HEK293 (cell line): ENCODE results near the gene PNPLA6.

Experiments used
- ATF2 ChIP-seq: fragments of 450-650 bp; formaldehyde crosslinking; IDR thresholded peaks from 2 replicates; pipeline ENCODE4 v1.5.1; 2016; ENCODE audit warnings: missing biosample characterization, missing genetic modification characterization, low read depth
- BCL11B ChIP-seq: fragments of 450-650 bp; formaldehyde crosslinking; IDR thresholded peaks from 2 replicates; pipeline ENCODE4 v1.5.1; 2016; ENCODE audit warnings: low read depth, missing biosample characterization, missing genetic modification characterization
- CTCF ChIP-seq: fragments of 450-650 bp; formaldehyde crosslinking; IDR thresholded peaks from 2 replicates; pipeline ENCODE4 v1.5.1; 2016; ENCODE audit warnings: missing biosample characterization, missing genetic modification characterization
- GLI4 ChIP-seq: fragments of 450-650 bp; formaldehyde crosslinking; IDR thresholded peaks from 2 replicates; pipeline ENCODE4 v1.5.1; 2016; ENCODE audit warnings: missing biosample characterization, missing genetic modification characterization
- GLIS2 ChIP-seq: fragments of 450-650 bp; formaldehyde crosslinking; IDR thresholded peaks from 2 replicates; pipeline ENCODE4 v1.5.1; 2016; ENCODE audit warnings: missing biosample characterization, missing genetic modification characterization
- KLF8 ChIP-seq: fragments of 450-650 bp; formaldehyde crosslinking; IDR thresholded peaks from 2 replicates; pipeline ENCODE4 v1.5.1; 2016; ENCODE audit warnings: missing biosample characterization, missing genetic modification characterization
- SP2 ChIP-seq: fragments of 450-650 bp; formaldehyde crosslinking; IDR thresholded peaks from 2 replicates; pipeline ENCODE4 v1.5.1; 2016; ENCODE audit warnings: missing biosample characterization, missing genetic modification characterization
- SP7 ChIP-seq: fragments of 450-650 bp; formaldehyde crosslinking; IDR thresholded peaks from 2 replicates; pipeline ENCODE4 v1.5.1; 2016; ENCODE audit warnings: missing biosample characterization, missing genetic modification characterization
- WT1 ChIP-seq: fragments of 450-650 bp; formaldehyde crosslinking; IDR thresholded peaks from 2 replicates; pipeline ENCODE4 v1.5.1; 2016; ENCODE audit warnings: missing biosample characterization, missing genetic modification characterization
- ZBTB26 ChIP-seq: fragments of 450-650 bp; formaldehyde crosslinking; optimal IDR thresholded peaks from 2 replicates; pipeline ENCODE3; 2016; ENCODE audit warnings: missing biosample characterization, mild to moderate bottlenecking, missing genetic modification characterization
- ZBTB49 ChIP-seq: fragments of 450-650 bp; formaldehyde crosslinking; IDR thresholded peaks from 2 replicates; pipeline ENCODE4 v1.5.1; 2016; ENCODE audit warnings: missing biosample characterization, missing genetic modification characterization, low read depth
- ZEB2 ChIP-seq: fragments of 450-650 bp; formaldehyde crosslinking; IDR thresholded peaks from 2 replicates; pipeline ENCODE4 v1.5.1; 2016; ENCODE audit warnings: missing biosample characterization, missing genetic modification characterization
- ZFP69B ChIP-seq: fragments of 450-650 bp; formaldehyde crosslinking; IDR thresholded peaks from 2 replicates; pipeline ENCODE4 v1.5.1; 2016; ENCODE audit warnings: missing biosample characterization, missing genetic modification characterization
- ZNF132 ChIP-seq: fragments of 450-650 bp; formaldehyde crosslinking; IDR thresholded peaks from 2 replicates; pipeline ENCODE4 v1.5.1; 2017; ENCODE audit warnings: missing biosample characterization, missing genetic modification characterization, borderline replicate concordance
- ZNF148 ChIP-seq: fragments of 450-650 bp; formaldehyde crosslinking; IDR thresholded peaks from 2 replicates; pipeline ENCODE4 v1.5.0; 2017; ENCODE audit warnings: missing biosample characterization, missing genetic modification characterization, borderline replicate concordance
- ZNF155 ChIP-seq: fragments of 450-650 bp; formaldehyde crosslinking; IDR thresholded peaks from 2 replicates; pipeline ENCODE4 v1.5.1; 2016; ENCODE audit warnings: missing biosample characterization, missing genetic modification characterization
- ZNF16 ChIP-seq: fragments of 450-650 bp; formaldehyde crosslinking; IDR thresholded peaks from 2 replicates; pipeline ENCODE4 v1.5.1; 2016; ENCODE audit warnings: low read depth, missing biosample characterization, missing genetic modification characterization
- ZNF223 ChIP-seq: fragments of 450-650 bp; formaldehyde crosslinking; IDR thresholded peaks from 2 replicates; pipeline ENCODE4 v1.5.1; 2016; ENCODE audit warnings: missing biosample characterization, missing genetic modification characterization
- ZNF518A ChIP-seq: fragments of 450-650 bp; formaldehyde crosslinking; conservative IDR thresholded peaks from 2 replicates; pipeline ENCODE4 v1.5.1; 2016; ENCODE audit warnings: low read depth, missing biosample characterization, missing genetic modification characterization
- ZNF629 ChIP-seq: fragments of 450-650 bp; formaldehyde crosslinking; IDR thresholded peaks from 2 replicates; pipeline ENCODE4 v1.5.1; 2017; ENCODE audit warnings: missing biosample characterization, missing genetic modification characterization
- ZNF670 ChIP-seq: fragments of 450-650 bp; formaldehyde crosslinking; IDR thresholded peaks from 2 replicates; pipeline ENCODE4 v1.5.1; 2016; ENCODE audit warnings: missing biosample characterization, missing genetic modification characterization, low read depth
- ZNF677 ChIP-seq: fragments of 450-650 bp; IDR thresholded peaks from 2 replicates; pipeline ENCODE4 v1.5.0; 2018; ENCODE audit warnings: missing biosample characterization, mild to moderate bottlenecking, missing genetic modification characterization, moderate library complexity
- ZNF747 ChIP-seq: fragments of 450-650 bp; formaldehyde crosslinking; IDR thresholded peaks from 2 replicates; pipeline ENCODE4 v1.5.1; 2016; ENCODE audit warnings: missing biosample characterization, missing genetic modification characterization
- ZNF843 ChIP-seq: fragments of 450-650 bp; formaldehyde crosslinking; IDR thresholded peaks from 2 replicates; pipeline ENCODE4 v1.5.1; 2016; ENCODE audit warnings: missing biosample characterization, missing genetic modification characterization
- ZSCAN16 ChIP-seq: fragments of 450-650 bp; formaldehyde crosslinking; IDR thresholded peaks from 2 replicates; pipeline ENCODE4 v1.5.1; 2016; ENCODE audit warnings: missing biosample characterization, missing genetic modification characterization

The PNPLA6 gene

GRCh38 chr19:7506385-7507328, 28.9 kb upstream of the PNPLA6 start (continued):
- TF ChIP-seq ZBTB49 (tag by site-specific recombination) (no peak), ZNF155 (no peak), ZNF223 (tag by site-specific recombination) (no peak), ZNF677 (no peak), ZNF148 (no peak), ZFP69B (no peak), KLF8 (tag by site-specific recombination) (peak; percentile 81), ZNF518A (tag by site-specific recombination) (no peak), WT1 (peak; percentile 84), ZNF132 (tag by site-specific recombination) (no peak), ZBTB26 (tag by site-specific recombination) (no peak), GLI4 (tag by site-specific recombination) (no peak), CTCF (tag by site-specific recombination) (no peak), SP2 (tag by site-specific recombination) (peak; percentile 87), ZNF670 (tag by site-specific recombination) (no peak), ZNF629 (tag by site-specific recombination) (no peak), GLIS2 (tag by site-specific recombination) (no peak), BCL11B (tag by site-specific recombination) (peak; percentile 90), ZNF747 (tag by site-specific recombination) (no peak), ATF2 (tag by site-specific recombination) (no peak), ZNF843 (tag by site-specific recombination) (no peak), ZSCAN16 (tag by site-specific recombination) (no peak), SP7 (tag by site-specific recombination) (peak; percentile 67; the same call in 1 of the 2 replicates), ZEB2 (tag by site-specific recombination) (0 out of 2 replicates have a peak, but pooled peaks have one; percentile 20), ZNF16 (tag by site-specific recombination) (no peak)
